GM19324 (cell line): ENCODE data around the gene ADSS1.

Source experiments
- ATAC-seq: cut with Tn5 transposase; IDR thresholded peaks from one replicate; pipeline ENCODE4 v1.9.1; 2021; ENCODE audit warnings: mild to moderate bottlenecking, moderate library complexity; ENCODE audit not compliant: unreplicated experiment, low FRiP score

ADSS1 gene

GRCh38 chr14:104723651-104724406 lies at the start of gene ADSS1:
Gene ADSS1, plus strand, starts transcription at chr14:104724229. Its CDS starts 42 bp downstream, at chr14:104724271.
- no peak for ATAC-seq

- no peak for ATAC-seq
These were observed 48.6 kb upstream of the ADSS1 start for GRCh38 chr14:104675447-104675846.

- ATAC-seq: no peak
These were observed 47.8 kb upstream of the ADSS1 start for GRCh38 chr14:104676130-104676693.

GRCh38 chr14:104676694-104677511 lies 47.1 kb upstream of the ADSS1 start:
- ATAC-seq: no peak

DNA sequence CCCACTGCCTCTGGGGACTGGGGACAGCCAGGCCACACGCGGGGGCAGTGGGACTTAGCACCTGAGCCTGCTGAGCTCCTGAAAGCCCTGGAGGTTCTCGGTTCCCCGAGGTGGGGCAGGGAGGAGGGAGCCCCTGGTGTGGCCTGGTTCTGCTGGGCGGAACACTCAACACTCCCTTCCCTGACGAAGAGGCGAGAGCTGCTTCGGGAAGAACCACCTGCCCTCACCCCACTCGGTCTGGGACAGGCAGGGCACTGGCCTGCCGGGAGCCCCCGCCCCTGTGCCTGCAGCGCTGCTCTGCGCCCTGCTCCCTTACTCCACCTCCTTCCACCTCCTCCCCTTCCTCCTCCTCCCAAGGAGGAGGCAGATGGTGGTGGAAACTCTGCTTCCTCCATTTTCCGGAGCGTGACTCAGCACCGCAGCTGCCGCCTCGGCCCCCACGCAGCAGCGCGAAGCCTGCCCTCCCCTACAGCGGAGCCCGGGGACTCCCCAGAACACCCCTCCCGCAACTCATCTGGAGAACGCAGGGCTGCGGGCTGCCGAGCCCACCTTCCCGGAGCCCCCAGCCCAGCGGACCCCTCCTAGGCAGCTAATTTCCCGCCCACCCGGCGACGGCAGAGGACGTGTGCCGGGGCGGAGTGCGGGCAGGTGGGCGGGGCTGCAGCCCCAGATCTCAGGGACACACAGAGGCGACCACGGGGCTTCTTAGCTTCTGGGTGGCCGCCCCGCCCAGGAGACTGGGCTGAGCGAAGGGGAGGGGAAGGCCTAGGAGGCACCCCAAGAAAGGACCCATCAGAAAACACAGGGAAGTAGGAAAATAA lies 46.3 kb upstream of the ADSS1 start:
- no peak for ATAC-seq

DNA sequence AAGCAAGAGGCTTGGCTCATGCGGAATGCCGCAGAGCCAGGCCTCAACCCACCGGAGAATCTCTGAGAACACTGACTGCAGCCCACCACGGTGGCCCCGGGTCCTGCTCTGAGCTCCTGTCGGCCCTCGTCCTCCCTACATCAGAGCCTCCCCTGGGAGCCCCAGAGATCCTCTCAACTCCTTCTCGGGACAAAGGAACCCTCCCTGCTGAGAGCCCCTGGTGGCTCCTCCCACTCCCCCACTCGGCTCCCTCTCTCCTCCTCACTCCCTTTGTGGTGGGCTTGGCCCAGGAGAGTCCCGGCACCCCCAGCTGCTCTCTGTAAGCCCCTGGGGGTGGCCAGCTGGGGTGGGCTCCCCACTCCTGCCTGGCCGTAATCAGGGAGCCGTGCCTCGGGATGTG lies 45.7 kb upstream of the ADSS1 start:
- ATAC-seq: no peak

GRCh38 chr14:104678901-104679705 lies 44.9 kb upstream of the ADSS1 start:
- no peak for ATAC-seq

DNA sequence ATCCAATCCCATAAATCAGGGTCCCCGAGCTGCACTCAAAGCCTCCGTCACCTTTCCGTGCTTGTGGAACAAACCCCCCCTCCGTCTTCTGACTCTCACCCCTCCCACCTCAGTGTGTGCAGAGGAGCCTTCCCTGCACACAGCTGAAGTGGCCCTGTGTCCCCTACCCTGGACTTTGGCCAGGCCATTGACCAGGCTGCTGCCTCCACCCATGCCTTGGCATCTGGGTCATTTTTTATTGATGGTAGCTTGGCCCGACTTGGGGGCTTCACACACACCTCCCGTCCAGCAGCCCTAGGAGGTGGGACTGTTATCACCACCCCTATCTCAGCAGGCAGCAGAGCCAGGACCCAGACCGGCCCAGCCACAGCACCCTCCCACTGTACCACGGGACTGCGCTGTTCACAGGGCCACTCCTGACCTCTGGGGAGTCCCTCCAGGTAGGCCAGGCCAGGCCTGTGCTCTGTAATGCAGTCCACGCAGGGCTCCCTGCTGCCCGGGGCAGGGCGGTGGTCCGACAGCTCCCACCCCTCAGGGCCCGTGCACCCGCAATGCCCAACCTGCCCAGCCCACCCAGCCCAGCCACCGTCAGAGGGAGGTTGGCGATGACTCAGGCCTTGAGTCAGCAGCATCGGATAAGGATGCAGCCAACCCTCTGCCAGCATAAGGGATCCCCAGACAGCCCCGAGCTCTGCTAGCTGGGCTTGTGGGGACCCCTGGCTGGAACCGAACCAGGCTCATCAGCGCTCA lies 43.8 kb upstream of the ADSS1 start:
- no peak for ATAC-seq

GRCh38 chr14:104680806-104681688 lies 43.0 kb upstream of the ADSS1 start:
- ATAC-seq: peak; percentile 40

- ATAC-seq: no peak
These were observed 42.3 kb upstream of the ADSS1 start for GRCh38 chr14:104681689-104682074.

DNA sequence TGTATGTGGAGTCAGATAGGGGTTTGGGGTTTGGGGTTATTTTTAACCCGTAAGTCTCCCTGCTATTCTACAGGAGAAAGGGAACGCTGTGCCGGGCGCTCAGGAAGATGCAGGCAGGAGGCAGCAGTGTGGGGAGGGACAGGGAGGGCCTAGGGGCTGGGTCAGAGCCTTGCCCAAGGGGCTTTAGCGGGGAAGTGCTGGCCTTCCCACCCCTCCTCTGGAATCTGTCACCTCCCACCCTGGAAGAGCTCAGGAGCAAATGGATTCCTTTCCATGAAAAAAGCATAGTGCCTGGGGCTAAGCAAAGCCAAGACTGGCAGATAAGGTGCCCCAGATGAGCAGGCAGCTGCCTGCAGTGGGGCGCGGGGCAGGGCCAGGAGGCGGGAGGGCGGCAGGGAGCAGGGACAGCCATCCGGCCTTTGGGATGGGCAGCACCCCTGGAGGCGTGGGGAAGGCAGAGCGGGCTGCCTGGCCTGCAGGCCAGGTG lies 41.9 kb upstream of the ADSS1 start:
- no peak for ATAC-seq

DNA sequence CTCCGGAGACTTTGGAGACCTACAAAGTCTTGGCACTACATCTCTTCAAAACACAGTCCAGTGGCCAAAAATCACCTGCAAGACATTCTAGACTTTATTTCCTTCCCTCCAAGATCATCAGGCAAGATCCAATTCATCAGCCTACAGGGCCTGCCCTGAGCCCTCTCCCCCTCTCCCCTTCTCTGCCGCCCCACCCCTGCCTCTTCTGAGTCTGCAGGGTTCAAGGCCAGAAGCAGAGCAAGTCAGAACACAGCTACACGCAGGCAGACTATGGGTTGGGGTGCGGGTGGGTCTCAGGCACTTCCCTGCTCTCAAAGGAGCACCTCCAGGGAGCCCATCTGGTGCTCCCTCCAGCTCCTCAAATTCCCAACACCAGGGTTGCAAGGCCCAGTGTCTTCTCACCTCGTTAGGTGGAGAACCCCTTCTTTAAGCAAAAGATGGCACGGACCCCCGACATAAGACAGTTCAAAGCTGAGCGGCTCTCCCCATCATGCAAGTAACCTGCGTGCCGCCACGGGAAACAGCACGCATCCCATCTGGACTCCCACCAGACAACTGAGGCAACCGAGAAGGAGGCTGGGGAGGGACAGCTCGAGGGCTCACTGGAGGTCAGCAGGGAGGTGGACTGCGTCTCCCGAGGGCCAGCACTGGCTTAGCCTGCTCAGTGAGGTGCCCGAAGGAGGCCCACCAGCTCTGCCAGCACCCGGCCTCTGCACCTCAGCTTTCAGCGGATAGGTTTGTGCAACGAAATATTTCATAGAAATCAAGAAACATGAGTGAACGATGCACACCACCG lies 40.2 kb upstream of the ADSS1 start:
- ATAC-seq: no peak

DNA sequence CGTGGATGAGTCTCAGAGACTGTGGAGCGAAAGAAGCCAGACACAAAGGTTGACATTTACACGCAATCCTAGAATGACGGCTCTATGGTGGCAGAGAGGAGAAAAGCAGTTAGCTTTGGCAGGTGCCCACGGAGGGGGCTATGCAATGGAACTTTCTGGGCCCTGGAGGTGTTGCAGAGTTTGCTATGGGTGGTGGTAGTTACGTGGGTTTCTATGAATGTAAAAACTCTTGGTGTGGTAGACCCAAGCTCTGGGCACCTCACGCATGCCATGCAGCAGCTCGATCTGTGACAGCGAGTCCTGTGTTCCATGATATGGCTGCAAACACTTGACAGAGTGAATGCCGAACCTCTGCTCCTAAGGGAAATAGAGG lies 39.6 kb upstream of the ADSS1 start:
- ATAC-seq: no peak

DNA sequence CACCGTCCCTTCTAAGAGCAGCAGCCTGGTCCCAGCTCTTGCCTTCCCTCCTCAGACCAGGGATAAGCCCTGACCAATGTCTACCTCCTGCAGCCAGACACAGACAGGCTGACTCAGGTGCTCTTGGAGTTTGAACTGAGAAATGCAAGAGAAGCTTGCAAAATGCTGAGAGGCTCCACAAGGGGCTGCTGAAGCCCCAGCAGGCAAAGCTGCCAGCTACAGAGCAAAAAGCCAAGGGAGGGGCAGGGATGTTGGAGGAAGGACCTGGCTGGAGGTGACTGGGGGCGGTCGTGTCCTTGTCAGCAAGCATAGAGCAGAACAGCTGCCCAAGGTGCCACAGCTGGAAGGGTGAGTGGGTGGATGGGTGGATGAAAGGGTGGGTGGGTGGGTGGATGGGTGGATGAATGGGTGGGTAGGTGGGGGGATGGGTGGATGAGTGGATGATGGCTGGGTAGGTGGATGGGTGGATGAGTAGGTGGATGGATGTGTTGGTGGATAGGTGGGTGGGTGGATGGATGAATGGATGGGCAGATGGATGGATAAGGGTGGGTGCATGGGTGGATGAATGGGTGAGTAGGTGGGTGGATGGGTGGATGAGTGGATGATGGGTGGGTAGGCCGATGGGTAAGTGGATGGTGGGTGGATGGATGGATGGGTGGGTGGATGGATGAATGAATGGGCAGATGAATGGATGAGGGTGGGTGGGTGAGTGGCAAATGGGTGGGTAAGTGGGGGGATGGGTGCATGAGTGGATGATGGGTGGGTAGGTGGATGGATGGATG lies 38.6 kb upstream of the ADSS1 start:
- no peak for ATAC-seq

- ATAC-seq: no peak
These were observed 37.9 kb upstream of the ADSS1 start for GRCh38 chr14:104685998-104686610.
